PFSK-1 (cell line): ENCODE results near the gene SELENOO.

Source experiments
- POLR2AphosphoS5 ChIP-seq: IDR thresholded peaks from 2 replicates; pipeline ENCODE4 v1.6.1; 2012; ENCODE audit warnings: low read depth, mild to moderate bottlenecking, control low read depth, low read length, moderate library complexity
- SIN3A ChIP-seq: IDR thresholded peaks from 2 replicates; pipeline ENCODE4 v1.6.1; 2012; ENCODE audit warnings: mild to moderate bottlenecking, low read length, moderate library complexity, borderline replicate concordance; ENCODE audit not compliant: insufficient read depth
- TAF1 ChIP-seq: IDR thresholded peaks from 2 replicates; pipeline ENCODE4 v1.6.1; 2012; ENCODE audit warnings: low read length, control low read depth, borderline replicate concordance; ENCODE audit not compliant: insufficient read depth
- TF ChIP-seq, protein P1 (sequence below), 2 experiments: IDR thresholded peaks; 2 replicates each; pipeline versions ENCODE4 v1.6.1 to v1.8.0; 2011 to 2012; ENCODE audit warnings: low read depth in 2 of 2, low read length in 2 of 2, control low read depth in 1 of 2, inconsistent platforms in 1 of 2, mild to moderate bottlenecking in 1 of 2, moderate library complexity in 1 of 2; ENCODE audit not compliant: insufficient read depth in 1 of 2

DNA sequence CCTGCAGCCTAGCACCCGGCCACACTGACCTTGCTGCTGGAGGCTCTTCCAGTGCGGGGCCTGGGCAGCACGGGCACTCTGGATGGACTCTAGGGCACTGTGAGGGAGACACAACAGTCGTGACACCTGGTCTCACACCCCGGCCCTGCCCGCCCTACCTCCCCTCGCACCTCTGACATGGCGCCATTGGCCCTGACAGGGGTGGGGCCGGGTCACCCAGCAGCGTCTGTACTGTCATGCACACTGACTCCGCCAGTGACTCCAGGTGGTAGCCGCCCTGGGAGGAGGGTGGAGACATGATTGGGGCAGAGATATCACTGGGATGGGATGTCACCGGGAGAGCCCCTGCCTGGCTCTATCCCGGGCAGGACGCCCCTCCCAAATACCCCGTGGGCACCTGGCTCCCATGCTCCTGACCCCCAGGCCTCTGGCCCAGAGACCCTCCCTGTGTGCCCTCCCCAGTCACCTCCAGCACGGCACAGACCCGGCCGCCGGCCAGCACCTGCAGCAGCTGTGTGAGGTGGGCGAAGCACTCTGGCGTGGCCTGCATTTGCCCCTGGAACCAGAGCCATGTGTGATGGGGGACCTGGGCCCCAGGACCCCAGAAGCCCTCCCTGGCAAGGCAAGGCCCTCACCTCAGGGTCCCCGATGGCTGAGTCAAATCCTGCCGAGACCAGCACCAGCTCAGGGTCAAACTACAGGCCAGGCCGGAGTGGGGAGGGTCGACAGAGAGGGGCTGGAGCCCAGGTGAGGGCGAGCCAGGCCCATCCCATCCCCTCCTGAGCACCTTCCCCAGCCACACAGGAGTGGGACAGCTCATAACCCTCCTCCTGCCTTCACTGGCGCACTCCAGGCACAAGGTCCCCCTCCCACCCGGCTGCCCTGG lies 47.6 kb downstream of the SELENOO start:
- TF ChIP-seq TAF1 (no peak), POLR2AphosphoS5 (no peak), SIN3A (no peak)
- TF ChIP-seq, protein P1, sequence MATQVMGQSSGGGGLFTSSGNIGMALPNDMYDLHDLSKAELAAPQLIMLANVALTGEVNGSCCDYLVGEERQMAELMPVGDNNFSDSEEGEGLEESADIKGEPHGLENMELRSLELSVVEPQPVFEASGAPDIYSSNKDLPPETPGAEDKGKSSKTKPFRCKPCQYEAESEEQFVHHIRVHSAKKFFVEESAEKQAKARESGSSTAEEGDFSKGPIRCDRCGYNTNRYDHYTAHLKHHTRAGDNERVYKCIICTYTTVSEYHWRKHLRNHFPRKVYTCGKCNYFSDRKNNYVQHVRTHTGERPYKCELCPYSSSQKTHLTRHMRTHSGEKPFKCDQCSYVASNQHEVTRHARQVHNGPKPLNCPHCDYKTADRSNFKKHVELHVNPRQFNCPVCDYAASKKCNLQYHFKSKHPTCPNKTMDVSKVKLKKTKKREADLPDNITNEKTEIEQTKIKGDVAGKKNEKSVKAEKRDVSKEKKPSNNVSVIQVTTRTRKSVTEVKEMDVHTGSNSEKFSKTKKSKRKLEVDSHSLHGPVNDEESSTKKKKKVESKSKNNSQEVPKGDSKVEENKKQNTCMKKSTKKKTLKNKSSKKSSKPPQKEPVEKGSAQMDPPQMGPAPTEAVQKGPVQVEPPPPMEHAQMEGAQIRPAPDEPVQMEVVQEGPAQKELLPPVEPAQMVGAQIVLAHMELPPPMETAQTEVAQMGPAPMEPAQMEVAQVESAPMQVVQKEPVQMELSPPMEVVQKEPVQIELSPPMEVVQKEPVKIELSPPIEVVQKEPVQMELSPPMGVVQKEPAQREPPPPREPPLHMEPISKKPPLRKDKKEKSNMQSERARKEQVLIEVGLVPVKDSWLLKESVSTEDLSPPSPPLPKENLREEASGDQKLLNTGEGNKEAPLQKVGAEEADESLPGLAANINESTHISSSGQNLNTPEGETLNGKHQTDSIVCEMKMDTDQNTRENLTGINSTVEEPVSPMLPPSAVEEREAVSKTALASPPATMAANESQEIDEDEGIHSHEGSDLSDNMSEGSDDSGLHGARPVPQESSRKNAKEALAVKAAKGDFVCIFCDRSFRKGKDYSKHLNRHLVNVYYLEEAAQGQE (IDR thresholded peaks at IDR 0.05; ENCODE audit: insufficient read depth in 1 of 2, low read depth in 2 of 2, low read length in 2 of 2) = no peak
